Measurements from ENCODE around the gene SLC27A4. TPM values are rescaled to one million over a fixed set of nuclear protein-coding genes. Genes with fewer than 3 reads are reported as not detected.

SLC27A4 gene
- total RNA-seq, 4 donors from 2014 or later = 36.6 to 110 (median 72.2) TPM

DNA sequence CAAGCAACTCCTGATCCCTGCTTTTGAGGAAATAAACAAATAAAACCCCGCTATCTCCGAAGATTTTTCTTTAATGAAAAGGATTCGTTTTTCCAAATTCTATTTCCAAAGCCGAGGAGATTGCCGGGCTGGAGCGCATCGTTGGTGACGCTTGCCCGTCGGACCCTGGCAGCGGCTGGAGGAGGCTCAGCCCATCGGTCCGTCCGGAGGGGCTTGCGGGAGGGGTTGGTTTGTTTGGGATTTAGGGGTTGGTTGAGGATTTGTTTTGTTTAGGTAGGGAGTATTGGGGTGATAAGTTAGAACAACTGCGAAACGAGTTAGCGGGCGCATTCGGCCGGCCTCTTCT, 51.6 kb downstream of the SLC27A4 start:
- no peak for DNase-seq
- 79 to 92% methylated on average over 15 to 18 of the region's 21 CpGs for WGBS, 2 donors
- Histone ChIP-seq H3K4me1 (peaks cover 0 to 7% (median 0%) of the 10 kb centered on the region in 3 donors), H3K9me3 (no peaks in the 10 kb centered on the region), H3K27me3 (peaks cover 0 to 14% (median 0%) of the 10 kb centered on the region in 4 donors), H3K27ac (no peak overlapping the region), H3K4me3 (no peak overlapping the region), H3K36me3 (peaks cover 28 to 66% (median 37%) of the 10 kb centered on the region in 3 donors)
- TF ChIP-seq POLR2A (IDR thresholded peaks at IDR 0.05) = no peak
- TF ChIP-seq, protein P1, sequence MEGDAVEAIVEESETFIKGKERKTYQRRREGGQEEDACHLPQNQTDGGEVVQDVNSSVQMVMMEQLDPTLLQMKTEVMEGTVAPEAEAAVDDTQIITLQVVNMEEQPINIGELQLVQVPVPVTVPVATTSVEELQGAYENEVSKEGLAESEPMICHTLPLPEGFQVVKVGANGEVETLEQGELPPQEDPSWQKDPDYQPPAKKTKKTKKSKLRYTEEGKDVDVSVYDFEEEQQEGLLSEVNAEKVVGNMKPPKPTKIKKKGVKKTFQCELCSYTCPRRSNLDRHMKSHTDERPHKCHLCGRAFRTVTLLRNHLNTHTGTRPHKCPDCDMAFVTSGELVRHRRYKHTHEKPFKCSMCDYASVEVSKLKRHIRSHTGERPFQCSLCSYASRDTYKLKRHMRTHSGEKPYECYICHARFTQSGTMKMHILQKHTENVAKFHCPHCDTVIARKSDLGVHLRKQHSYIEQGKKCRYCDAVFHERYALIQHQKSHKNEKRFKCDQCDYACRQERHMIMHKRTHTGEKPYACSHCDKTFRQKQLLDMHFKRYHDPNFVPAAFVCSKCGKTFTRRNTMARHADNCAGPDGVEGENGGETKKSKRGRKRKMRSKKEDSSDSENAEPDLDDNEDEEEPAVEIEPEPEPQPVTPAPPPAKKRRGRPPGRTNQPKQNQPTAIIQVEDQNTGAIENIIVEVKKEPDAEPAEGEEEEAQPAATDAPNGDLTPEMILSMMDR (IDR thresholded peaks at IDR 0.05) = no peak
- intact Hi-C loops (cut with DNase I) = no loop called here

DNA sequence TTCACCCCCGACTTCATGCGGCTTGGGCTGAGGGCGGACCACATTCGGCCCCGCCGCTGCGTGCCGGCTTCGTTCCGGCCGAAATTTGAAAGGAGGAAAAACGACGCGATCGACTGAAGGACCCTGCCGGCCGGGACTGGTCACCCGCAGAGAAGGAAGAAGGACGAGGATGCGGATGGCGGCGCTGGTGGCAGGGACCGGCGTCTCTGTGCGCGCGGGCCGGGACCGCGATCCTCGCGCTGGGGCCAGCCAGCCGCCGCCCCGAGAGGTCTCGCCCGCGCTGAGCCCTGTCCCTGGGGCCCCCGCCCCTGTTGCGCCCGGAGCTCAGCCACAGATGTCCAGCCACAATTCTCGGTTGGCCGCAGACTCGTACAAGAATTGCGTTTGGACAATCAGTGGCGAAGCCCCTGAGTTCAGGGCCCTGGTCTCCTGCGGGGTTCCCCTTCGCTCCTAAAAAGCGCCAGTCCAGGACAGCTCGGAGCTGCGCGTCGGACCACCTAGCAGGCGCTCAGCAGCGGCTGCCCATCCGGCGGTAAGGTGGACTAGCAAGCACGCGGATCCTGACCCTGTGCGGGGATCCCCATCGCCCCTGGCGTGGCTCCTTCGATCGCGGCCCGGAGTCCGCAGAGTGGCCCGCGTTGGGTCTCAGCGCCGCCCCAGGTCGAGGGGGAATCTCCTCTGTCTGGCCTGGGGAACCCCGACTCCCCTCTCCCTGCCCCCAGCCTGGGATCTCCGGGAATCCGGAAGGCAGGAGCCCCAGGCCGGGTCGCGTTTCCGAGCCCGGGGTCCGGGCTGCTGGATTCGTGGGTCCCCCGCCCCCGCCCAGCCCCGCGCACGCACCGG, 52.2 kb downstream of the SLC27A4 start:
- Histone ChIP-seq H3K27me3 (peaks cover 0 to 17% (median 0%) of the 10 kb centered on the region in 4 donors), H3K36me3 (peaks cover 28 to 60% (median 34%) of the 10 kb centered on the region in 3 donors), H3K4me3 (no peak overlapping the region), H3K4me1 (peaks cover 0 to 12% (median 0%) of the 10 kb centered on the region in 3 donors), H3K9me3 (no peaks in the 10 kb centered on the region), H3K27ac (no peak overlapping the region)
- DNase-seq = no peak
- WGBS, 2 donors = 88 to 95% methylated on average over 15 to 41 of the region's 88 CpGs
- TF ChIP-seq, protein P1 (IDR thresholded peaks at IDR 0.05) = no peak
- TF ChIP-seq POLR2A (IDR thresholded peaks at IDR 0.05) = no peak
- intact Hi-C loops (cut with DNase I) = no loop called here

DNA sequence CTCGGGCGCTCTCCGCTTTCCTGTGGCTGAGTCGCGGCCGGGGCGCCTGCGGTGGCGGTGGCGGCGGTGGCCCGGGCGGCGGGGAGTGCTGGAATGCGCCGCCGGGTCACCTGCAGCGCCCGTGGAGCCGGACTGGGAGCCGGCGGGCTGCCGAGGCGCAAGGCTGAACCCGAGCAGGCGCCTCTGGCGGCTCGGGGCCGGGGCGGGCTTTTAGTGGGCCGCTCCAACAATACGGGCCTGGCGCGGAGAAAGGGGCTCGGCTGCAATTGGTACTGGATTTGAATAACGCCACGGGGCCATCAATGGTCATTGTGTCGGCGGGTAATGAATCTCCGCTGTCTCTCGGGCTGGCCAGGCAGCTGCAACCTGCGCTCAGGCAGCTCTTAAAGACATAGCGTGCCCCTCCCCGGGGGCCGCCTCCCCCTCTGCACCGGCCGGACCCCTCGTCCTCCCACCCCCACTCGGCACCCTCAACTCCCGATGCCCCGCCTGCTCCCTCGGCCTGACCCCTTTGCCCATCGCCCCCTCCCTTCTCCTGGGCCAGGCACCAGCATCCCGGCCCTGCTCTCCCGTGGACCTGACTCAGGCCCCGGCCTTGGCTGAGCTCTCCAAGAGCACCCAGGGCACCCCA, 52.9 kb downstream of the SLC27A4 start:
- Histone ChIP-seq H3K36me3 (peaks cover 21 to 53% (median 26%) of the 10 kb centered on the region in 3 donors), H3K9me3 (no peaks in the 10 kb centered on the region), H3K4me1 (peaks cover 0 to 12% (median 0%) of the 10 kb centered on the region in 3 donors), H3K4me3 (no peak overlapping the region), H3K27me3 (peaks cover 0 to 25% (median 0%) of the 10 kb centered on the region in 4 donors), H3K27ac (no peak overlapping the region)
- no peak for DNase-seq
- TF ChIP-seq, protein P1 (IDR thresholded peaks at IDR 0.05) = no peak
- no peak for TF ChIP-seq POLR2A (IDR thresholded peaks at IDR 0.05)
- 61% methylated on average over 5 of the region's 56 CpGs; no CpG with 5 or more reads in 1 of the 2 donors for WGBS, 2 donors
- intact Hi-C loops (cut with DNase I) = no loop called here

DNA sequence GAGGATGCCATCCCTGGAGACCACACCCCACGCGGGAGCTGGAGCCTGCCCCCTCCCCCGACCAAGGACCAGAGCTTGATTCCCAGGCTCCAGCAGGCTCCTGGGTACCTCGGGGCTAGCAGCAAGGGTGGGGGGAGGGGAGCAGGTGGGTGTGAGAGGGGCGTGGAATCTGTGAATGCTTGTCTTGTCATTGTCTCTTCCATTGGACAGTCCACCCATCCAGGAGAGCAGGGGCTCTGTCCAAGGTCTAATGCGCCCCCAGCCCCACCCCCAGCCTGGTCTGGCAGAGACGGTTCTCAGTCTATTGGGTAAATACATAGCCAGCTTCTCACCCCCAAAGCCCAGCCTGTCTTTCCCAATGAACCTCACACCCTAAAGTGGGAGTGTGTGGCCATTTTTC, 53.6 kb downstream of the SLC27A4 start:
- DNase-seq = no peak
- Histone ChIP-seq H3K27ac (no peak overlapping the region), H3K9me3 (no peaks in the 10 kb centered on the region), H3K4me1 (peaks cover 0 to 12% (median 0%) of the 10 kb centered on the region in 3 donors), H3K27me3 (peaks cover 0 to 32% (median 0%) of the 10 kb centered on the region in 4 donors), H3K4me3 (no peak overlapping the region), H3K36me3 (peaks cover 14 to 46% (median 19%) of the 10 kb centered on the region in 3 donors)
- intact Hi-C loops (cut with DNase I) = no loop called here
- TF ChIP-seq POLR2A (IDR thresholded peaks at IDR 0.05) = no peak
- TF ChIP-seq, protein P1 (IDR thresholded peaks at IDR 0.05) = no peak
- WGBS, 2 donors = 50 to 86% methylated on average over 1 to 4 of the region's 7 CpGs
